ENCODE results near the gene EIF3C. TPM values are rescaled to one million over a fixed set of nuclear protein-coding genes. Genes with fewer than 3 reads are reported as not detected.
A peak's percentile ranks its signal among the peaks of the same experiment; 100 is the strongest.
"Not testable (repeated sequence)": the region's sequence is repeated elsewhere in the genome, so short reads cannot be mapped to it uniquely, and the experiment has no call there.

EIF3C gene
- 507 TPM for total RNA-seq
- long read RNA-seq, transcript EIF3C-201 (21 exons, 3,145 nt) = major isoform, 693 of 840 reads
- long read RNA-seq, transcript EIF3C-211 (20 exons, 2,986 nt) = minor isoform, 30 of 840 reads
- long read RNA-seq, transcript EIF3C-207 (13 exons, 3,957 nt) = minor isoform, 9 of 840 reads
- long read RNA-seq, transcript EIF3C-209 (21 exons, 3,128 nt) = minor isoform, 12 of 840 reads
- long read RNA-seq, partial matches to known transcripts = 60 of 840 reads
- long read RNA-seq, other reads (novel, unspliced or antisense) = 31 of 840 reads

- intact Hi-C loops (cut with DNase I); H3K27ac ChIP-seq; H3K9me3 ChIP-seq; H3K4me1 ChIP-seq; DNase-seq; H3K4me3 ChIP-seq; H3K27me3 ChIP-seq; H3K36me3 ChIP-seq: not testable (repeated sequence)
- ATAC-seq = peak; percentile 100
Measured at GRCh38 chr16:28711220-28712083, at the start of gene EIF3C. Gene EIF3C (plus strand): TSS chr16:28711464. CDS start chr16:28711687, 223 bp downstream.

- ATAC-seq; H3K27ac ChIP-seq; H3K4me3 ChIP-seq; H3K27me3 ChIP-seq; intact Hi-C loops (cut with DNase I); H3K36me3 ChIP-seq; H3K9me3 ChIP-seq; H3K4me1 ChIP-seq: not testable (repeated sequence)
- peak; percentile 48 for DNase-seq
Measured at GRCh38 chr16:28666264-28666663, 45.0 kb upstream of the EIF3C start.

GRCh38 chr16:28667480-28667879 is 43.8 kb upstream of the EIF3C start:
- H3K4me3 ChIP-seq; H3K36me3 ChIP-seq; H3K27ac ChIP-seq; DNase-seq; H3K9me3 ChIP-seq; intact Hi-C loops (cut with DNase I); H3K27me3 ChIP-seq; H3K4me1 ChIP-seq: not testable (repeated sequence)
- peak; percentile 36 for ATAC-seq

GRCh38 chr16:28668199-28668598 is 43.1 kb upstream of the EIF3C start:
- H3K9me3 ChIP-seq; H3K4me3 ChIP-seq; DNase-seq; intact Hi-C loops (cut with DNase I); H3K4me1 ChIP-seq; H3K27ac ChIP-seq; H3K27me3 ChIP-seq; H3K36me3 ChIP-seq: not testable (repeated sequence)
- peak; percentile 70 for ATAC-seq

GRCh38 chr16:28688327-28688952 is 22.8 kb upstream of the EIF3C start:
- intact Hi-C loops (cut with DNase I); H3K9me3 ChIP-seq; H3K36me3 ChIP-seq; DNase-seq; H3K27ac ChIP-seq; H3K27me3 ChIP-seq; H3K4me1 ChIP-seq; H3K4me3 ChIP-seq: not testable (repeated sequence)
- ATAC-seq = peak; percentile 100

- DNase-seq; H3K36me3 ChIP-seq; H3K4me3 ChIP-seq; H3K9me3 ChIP-seq; H3K27ac ChIP-seq; intact Hi-C loops (cut with DNase I); H3K27me3 ChIP-seq; H3K4me1 ChIP-seq: not testable (repeated sequence)
- ATAC-seq = peak; percentile 25
Measured at GRCh38 chr16:28689425-28689824, 21.8 kb upstream of the EIF3C start.

GRCh38 chr16:28691722-28692121 is 19.5 kb upstream of the EIF3C start:
- DNase-seq = peak; percentile 6
- H3K9me3 ChIP-seq; H3K27ac ChIP-seq; intact Hi-C loops (cut with DNase I); H3K4me1 ChIP-seq; ATAC-seq; H3K36me3 ChIP-seq; H3K27me3 ChIP-seq; H3K4me3 ChIP-seq: not testable (repeated sequence)

GRCh38 chr16:28693257-28693950 is 17.9 kb upstream of the EIF3C start:
- H3K27ac ChIP-seq; H3K4me1 ChIP-seq; intact Hi-C loops (cut with DNase I); H3K4me3 ChIP-seq; DNase-seq; H3K36me3 ChIP-seq; H3K27me3 ChIP-seq; H3K9me3 ChIP-seq: not testable (repeated sequence)
- peak; percentile 15 for ATAC-seq

GRCh38 chr16:28699792-28700191 is 11.5 kb upstream of the EIF3C start:
- intact Hi-C loops (cut with DNase I); H3K36me3 ChIP-seq; ATAC-seq; H3K4me1 ChIP-seq; H3K27ac ChIP-seq; DNase-seq; H3K27me3 ChIP-seq; H3K4me3 ChIP-seq; H3K9me3 ChIP-seq: not testable (repeated sequence)

- DNase-seq = peak; percentile 18
- H3K4me3 ChIP-seq; H3K36me3 ChIP-seq; H3K27me3 ChIP-seq; ATAC-seq; H3K4me1 ChIP-seq; H3K27ac ChIP-seq; intact Hi-C loops (cut with DNase I); H3K9me3 ChIP-seq: not testable (repeated sequence)
Measured at GRCh38 chr16:28700349-28700748, 10.9 kb upstream of the EIF3C start.

GRCh38 chr16:28701384-28701783 is 9.9 kb upstream of the EIF3C start:
- H3K4me1 ChIP-seq; H3K36me3 ChIP-seq; H3K27me3 ChIP-seq; H3K27ac ChIP-seq; H3K9me3 ChIP-seq; intact Hi-C loops (cut with DNase I); DNase-seq; H3K4me3 ChIP-seq: not testable (repeated sequence)
- ATAC-seq = peak; percentile 21

- H3K27ac ChIP-seq; H3K36me3 ChIP-seq; intact Hi-C loops (cut with DNase I); DNase-seq; ATAC-seq; H3K9me3 ChIP-seq; H3K27me3 ChIP-seq; H3K4me1 ChIP-seq; H3K4me3 ChIP-seq: not testable (repeated sequence)
Measured at GRCh38 chr16:28704246-28704645, 7.0 kb upstream of the EIF3C start.

- H3K27me3 ChIP-seq; intact Hi-C loops (cut with DNase I); H3K4me1 ChIP-seq; H3K27ac ChIP-seq; H3K36me3 ChIP-seq; H3K4me3 ChIP-seq; H3K9me3 ChIP-seq: not testable (repeated sequence)
- DNase-seq (peak; percentile 3), ATAC-seq (peak; percentile 29)
Measured at GRCh38 chr16:28722852-28723650, 11.8 kb downstream of the EIF3C start.

Data from upper lobe of right lung (tissue), 1 donor.